IMR-90 (cell line): Measurements from ENCODE around the gene XYLT2. TPM values are rescaled to one million over a fixed set of nuclear protein-coding genes. Genes with fewer than 3 reads are reported as not detected.

ENCODE experiments used
- ATAC-seq: fragments of 200-7000 bp; cut with Tn5 transposase; 2 replicates; pipeline ENCODE4 v1.9.1; 2020; ENCODE audit warnings: low read depth, mild to moderate bottlenecking, moderate library complexity
- BruUV-seq: library from RNA; stranded (reverse); fragments of 400-500 nt; replicated peaks from 2 replicates; lab custom pipeline; 2021; lab: Mats Ljungman, UMichigan
- CTCF ChIA-PET: fragments of 300-600 bp; formaldehyde crosslinking; extraction: SDS; loops from one replicate; lab custom pipeline; 2021; ENCODE audit warnings: antibody characterized with exemption; lab: Yijun Ruan, JAX
- POLR2A ChIA-PET: fragments of 300-600 bp; sonication (Branson Sonifier 250); formaldehyde crosslinking; loops from one replicate; lab custom pipeline; 2022; ENCODE audit warnings: antibody characterized with exemption; ENCODE audit not compliant: unreplicated experiment; lab: Charles Lee
- DNase-seq: peaks from one replicate; pipeline ENCODE4 v3.0.0; 2013
- H2AFZ ChIP-seq: replicated peaks from 2 replicates; pipeline ENCODE3; 2013; ENCODE audit warnings: low read length, mild to moderate bottlenecking; ENCODE audit not compliant: poor library complexity
- H2AK5ac ChIP-seq: 2 replicates; pipeline ENCODE4 v1.6.1; 2013; ENCODE audit warnings: low read depth, low read length, inconsistent platforms
- H2AK9ac ChIP-seq: replicated peaks from 2 replicates; pipeline ENCODE3; 2013; ENCODE audit warnings: mild to moderate bottlenecking, low read depth, low read length, moderate library complexity; ENCODE audit not compliant: poor library complexity
- H2BK120ac ChIP-seq: 2 replicates; pipeline ENCODE4 v1.6.1; 2013; ENCODE audit warnings: low read depth, low read length, inconsistent platforms
- H2BK15ac ChIP-seq: 3 replicates; pipeline ENCODE4 v1.6.1; 2013; ENCODE audit warnings: low read depth, low read length, inconsistent platforms
- H2BK20ac ChIP-seq: 2 replicates; pipeline ENCODE4 v1.6.1; 2013; ENCODE audit warnings: low read depth, mild to moderate bottlenecking, inconsistent platforms, low read length, moderate library complexity
- H2BK5ac ChIP-seq: 2 replicates; pipeline ENCODE4 v1.6.1; 2013; ENCODE audit warnings: mild to moderate bottlenecking, low read depth, low read length, inconsistent platforms; ENCODE audit not compliant: poor library complexity, severe bottlenecking
- H3K14ac ChIP-seq: replicated peaks from 2 replicates; pipeline ENCODE4 v1.6.1; 2013; ENCODE audit warnings: low read depth, low read length, inconsistent platforms
- H3K18ac ChIP-seq: 2 replicates; pipeline ENCODE4 v1.6.1; 2013; ENCODE audit warnings: low read depth, low read length, control low read depth
- H3K23ac ChIP-seq: 2 replicates; pipeline ENCODE4 v1.6.1; 2013; ENCODE audit warnings: low read depth, low read length, inconsistent platforms
- H3K27ac ChIP-seq: 2 replicates; pipeline ENCODE4 v1.5.1; 2013; ENCODE audit warnings: mild to moderate bottlenecking, control low read depth, low read length; ENCODE audit not compliant: insufficient read depth
- H3K27me3 ChIP-seq: 2 replicates; pipeline ENCODE4 v1.6.1; 2013; ENCODE audit warnings: low read length; ENCODE audit not compliant: control insufficient read depth, insufficient read depth
- H3K36me3 ChIP-seq: 2 replicates; pipeline ENCODE4 v1.6.1; 2013; ENCODE audit warnings: low read length, mixed read lengths; ENCODE audit not compliant: control insufficient read depth, insufficient read depth
- H3K4ac ChIP-seq: 2 replicates; pipeline ENCODE4 v1.6.1; 2013; ENCODE audit warnings: low read depth, low read length, inconsistent platforms
- H3K4me1 ChIP-seq: 2 replicates; pipeline ENCODE4 v1.6.1; 2013; ENCODE audit warnings: low read length, mixed read lengths; ENCODE audit not compliant: control insufficient read depth, insufficient read depth
- H3K4me2 ChIP-seq: 2 replicates; pipeline ENCODE4 v1.6.1; 2013; ENCODE audit warnings: low read depth, mild to moderate bottlenecking, control low read depth, low read length, moderate library complexity
- H3K4me3 ChIP-seq: 2 replicates; pipeline ENCODE4 v1.5.1; 2013; ENCODE audit warnings: low read depth, mild to moderate bottlenecking, control low read depth, low read length, moderate library complexity; ENCODE audit not compliant: insufficient read depth
- H3K56ac ChIP-seq: 2 replicates; pipeline ENCODE4 v1.6.1; 2013; ENCODE audit warnings: low read length, inconsistent platforms; ENCODE audit not compliant: insufficient read depth; ENCODE audit errors: extremely low read depth
- H3K79me1 ChIP-seq, 2 experiments: 2 replicates each; pipeline ENCODE4 v1.6.1; 2013; ENCODE audit warnings: low read length in 2 of 2, inconsistent platforms in 1 of 2, low read depth in 1 of 2
- H3K9ac ChIP-seq: 2 replicates; pipeline ENCODE4 v1.6.1; 2013; ENCODE audit warnings: low read depth, low read length, control low read depth
- H3K9me1 ChIP-seq: 2 replicates; pipeline ENCODE4 v1.6.1; 2013; ENCODE audit warnings: low read length, inconsistent platforms; ENCODE audit not compliant: insufficient read depth
- H3K9me3 ChIP-seq: 2 replicates; pipeline ENCODE4 v1.6.1; 2013; ENCODE audit warnings: low read length; ENCODE audit not compliant: control insufficient read depth, insufficient read depth
- H4K20me1 ChIP-seq: 2 replicates; pipeline ENCODE4 v1.6.1; 2013; ENCODE audit warnings: low read length, inconsistent platforms; ENCODE audit not compliant: insufficient read depth
- H4K5ac ChIP-seq: 2 replicates; pipeline ENCODE4 v1.6.1; 2013; ENCODE audit warnings: mild to moderate bottlenecking, low read depth, low read length, control low read depth
- H4K8ac ChIP-seq, 2 experiments: 2 replicates each; pipeline ENCODE4 v1.6.1; 2013; ENCODE audit warnings: low read depth in 2 of 2, low read length in 2 of 2, control low read depth in 1 of 2, inconsistent platforms in 1 of 2
- H4K91ac ChIP-seq: 2 replicates; pipeline ENCODE4 v1.6.1; 2013; ENCODE audit warnings: low read depth, low read length, inconsistent platforms; ENCODE audit not compliant: insufficient read depth
- CHD1 ChIP-seq: IDR thresholded peaks from 2 replicates; pipeline ENCODE4 v1.6.1; 2012; ENCODE audit warnings: low read depth, low read length, improper control_type of control experiment
- FOS ChIP-seq: fragments of 150-350 bp; IDR thresholded peaks from 2 replicates; pipeline ENCODE4 v1.6.1; 2016; ENCODE audit warnings: low read depth, low read length
- MAFK ChIP-seq: IDR thresholded peaks from 2 replicates; pipeline ENCODE4 v1.6.1; 2012; ENCODE audit warnings: low read depth, low read length, improper control_type of control experiment
- MAZ ChIP-seq: IDR thresholded peaks from 2 replicates; pipeline ENCODE4 v1.6.1; 2012; ENCODE audit warnings: low read depth, mild to moderate bottlenecking, low read length, improper control_type of control experiment, moderate library complexity, borderline replicate concordance
- NFE2L2 ChIP-seq: fragments of 150-350 bp; IDR thresholded peaks from 2 replicates; pipeline ENCODE4 v1.6.1; 2016; ENCODE audit warnings: low read depth, mild to moderate bottlenecking, low read length
- POLR2A ChIP-seq: IDR thresholded peaks from 2 replicates; pipeline ENCODE4 v1.6.1; 2012; ENCODE audit warnings: mild to moderate bottlenecking, low read depth, low read length
- WGBS, 2 experiments: methylation state at CpG; one replicate each; pipeline versions ENCODE4 v1.1.5 to v1.1.7; 2013; ENCODE audit warnings: missing lambda C conversion rate in 2 of 2; ENCODE audit not compliant: insufficient read length in 1 of 2; ENCODE audit errors: extremely low coverage in 2 of 2; 5-methylcytosine and 5-hydroxymethylcytosine counted together
- dilution Hi-C: fragments of 300-500 bp; cut with HindIII; formaldehyde crosslinking; loops from one replicate; pipeline ENCODE4 v1.14.3; 2018; ENCODE audit warnings: low sequenced_read_pairs; ENCODE audit not compliant: unreplicated experiment
- in situ Hi-C: fragments of 300-500 bp; cut with MboI; formaldehyde crosslinking; loops from 3 replicates; pipeline ENCODE4 v1.14.3; 2019; ENCODE audit warnings: low sequenced_read_pairs, inconsistent platforms, mixed read lengths
- intact Hi-C: fragments of 100-400 bp; cut with micrococcal nuclease; formaldehyde crosslinking; loops from 2 replicates; pipeline ENCODE4 v1.10.0; 2022
- polyA plus RNA-seq, 3 experiments: library from polyadenylated mRNA; depleted of rRNA; stranded (reverse); fragments of >200 nt; gene quantifications; 2 replicates each; pipeline ENCODE4 v1.2.3, GENCODE V29; 2012; ENCODE audit warnings: low replicate concordance in 1 of 3
- total RNA-seq: library from RNA; depleted of rRNA; stranded (reverse); fragments of >200 nt; gene quantifications from 2 replicates; pipeline ENCODE4 v1.2.3, GENCODE V29; 2012

The XYLT2 gene
- total and polyA plus RNA-seq, 2 of the 4 experiments (the other 2 are of a cell fraction): 27.7 to 31.9 TPM

- WGBS, 2 experiments: 100% methylated on average over 2 of the region's 4 CpGs; no CpG with 5 or more reads in 1 of the 2 experiments
- POLR2A ChIA-PET: interaction anchor here (0.5 kb wide), 1 partner anchor 108 kb away, joined by 4 read pairs; no protein-coding TSS in a partner anchor
Measured at GRCh38 chr17:50307654-50308053, 38.3 kb upstream of the XYLT2 start.

More at GRCh38 chr17:50307654-50308053, 38.3 kb upstream of the XYLT2 start:
- peak overlapping the region; percentile 74; the same call in 1 of the 2 replicates for H2BK20ac ChIP-seq
- no peak overlapping the region for H3K23ac ChIP-seq
- peaks cover 24% of the 10 kb centered on the region for H3K4me1 ChIP-seq
- H3K27ac ChIP-seq: no peak overlapping the region
- DNase-seq (no peak), ATAC-seq (no peak)
- H3K9ac ChIP-seq: no peak overlapping the region
- no peak overlapping the region for H2AFZ ChIP-seq
- H3K56ac ChIP-seq: peak overlapping the region; percentile 52; the same call in 1 of the 2 replicates
- peak overlapping the region; percentile 83; the same call in 1 of the 2 replicates for H2BK120ac ChIP-seq
- 0 out of 2 replicates have a peak overlapping the region, but pooled peaks have one; percentile 1 for H2AK5ac ChIP-seq
- peak overlapping the region; percentile 89; the same call in 2 of the 3 replicates for H2BK15ac ChIP-seq
- CTCF ChIA-PET: interaction anchor here (1.5 kb wide), 1 partner anchor 10 kb away, joined by 3 read pairs; no protein-coding TSS in a partner anchor
- no peak overlapping the region for H3K14ac ChIP-seq
- no TSS peak for BruUV-seq
- no peak overlapping the region for H3K4me3 ChIP-seq
- peaks cover 15% of the 10 kb centered on the region for H3K9me1 ChIP-seq
- dilution Hi-C loops (no loop called here), in situ Hi-C loops (loop anchor here (25.0 kb wide), 1 partner anchor 420 kb away; no protein-coding TSS in a partner anchor), intact Hi-C loops (loop anchor here (10.0 kb wide), 1 partner anchor 273 kb away; no protein-coding TSS in a partner anchor)
- peak overlapping the region; percentile 82 for H3K4ac ChIP-seq
- H3K36me3 ChIP-seq: no peaks in the 10 kb centered on the region
- no peaks in the 10 kb centered on the region for H4K20me1 ChIP-seq
- no peaks in the 10 kb centered on the region for H3K79me1 ChIP-seq
- H3K27me3 ChIP-seq: no peaks in the 10 kb centered on the region
- H4K5ac ChIP-seq: no peak overlapping the region
- no peak overlapping the region for H4K8ac ChIP-seq
- H3K4me2 ChIP-seq: no peak overlapping the region
- H4K91ac ChIP-seq: peak overlapping the region; percentile 14; the same call in 1 of the 2 replicates
- TF ChIP-seq POLR2A: no peak
- TF ChIP-seq FOS: no peak
- TF ChIP-seq MAFK: no peak
- no peak for TF ChIP-seq MAZ
- TF ChIP-seq CHD1: no peak
- TF ChIP-seq NFE2L2: no peak
- no peak overlapping the region for H2BK5ac ChIP-seq
- no peaks in the 10 kb centered on the region for H3K9me3 ChIP-seq
- no peak overlapping the region; the same call in 1 of the 2 replicates for H3K18ac ChIP-seq
- H2AK9ac ChIP-seq: peak overlapping the region; percentile 18
